ENCODE data around the gene RGS5.

DNA sequence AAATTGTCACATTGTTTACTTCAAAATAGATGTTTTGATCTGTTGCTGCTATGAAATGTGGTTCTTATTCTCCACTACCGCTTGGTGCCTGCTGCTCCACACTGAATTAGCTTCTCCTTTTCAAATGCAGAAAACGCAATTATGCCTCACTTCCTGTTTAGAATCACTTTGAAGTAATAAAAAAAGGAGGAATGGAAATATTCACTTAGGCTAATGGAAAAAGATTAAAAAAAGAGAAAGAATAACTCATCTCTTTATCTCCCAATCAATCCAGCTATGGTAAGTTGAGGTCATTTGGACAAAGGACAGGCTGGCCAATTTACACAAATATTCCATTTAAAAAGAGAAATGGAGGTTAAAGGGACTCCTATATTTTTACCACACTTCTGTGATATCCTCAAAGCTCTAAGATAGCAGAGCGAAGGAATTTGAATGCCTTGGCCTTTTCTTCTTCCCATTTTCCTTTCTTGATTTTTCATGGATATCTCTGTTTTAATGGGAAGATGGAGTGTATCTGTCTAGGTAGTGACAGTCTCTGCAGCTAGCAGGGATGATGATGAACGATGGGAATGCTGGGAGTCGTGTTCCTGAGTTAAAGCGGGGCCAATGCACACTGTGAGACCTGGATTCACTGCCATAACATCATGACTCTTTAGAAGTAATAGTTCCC lies 35.7 kb downstream of the RGS5 start:
- TF ChIP-seq, protein P1, sequence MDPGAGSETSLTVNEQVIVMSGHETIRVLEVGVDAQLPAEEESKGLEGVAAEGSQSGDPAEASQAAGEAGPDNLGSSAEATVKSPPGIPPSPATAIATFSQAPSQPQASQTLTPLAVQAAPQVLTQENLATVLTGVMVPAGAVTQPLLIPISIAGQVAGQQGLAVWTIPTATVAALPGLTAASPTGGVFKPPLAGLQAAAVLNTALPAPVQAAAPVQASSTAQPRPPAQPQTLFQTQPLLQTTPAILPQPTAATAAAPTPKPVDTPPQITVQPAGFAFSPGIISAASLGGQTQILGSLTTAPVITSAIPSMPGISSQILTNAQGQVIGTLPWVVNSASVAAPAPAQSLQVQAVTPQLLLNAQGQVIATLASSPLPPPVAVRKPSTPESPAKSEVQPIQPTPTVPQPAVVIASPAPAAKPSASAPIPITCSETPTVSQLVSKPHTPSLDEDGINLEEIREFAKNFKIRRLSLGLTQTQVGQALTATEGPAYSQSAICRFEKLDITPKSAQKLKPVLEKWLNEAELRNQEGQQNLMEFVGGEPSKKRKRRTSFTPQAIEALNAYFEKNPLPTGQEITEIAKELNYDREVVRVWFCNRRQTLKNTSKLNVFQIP (CRISPR knock-in tag; IDR thresholded peaks at IDR 0.05; ENCODE audit: borderline replicate concordance, low read depth): no peak
- TF ChIP-seq, protein P2, sequence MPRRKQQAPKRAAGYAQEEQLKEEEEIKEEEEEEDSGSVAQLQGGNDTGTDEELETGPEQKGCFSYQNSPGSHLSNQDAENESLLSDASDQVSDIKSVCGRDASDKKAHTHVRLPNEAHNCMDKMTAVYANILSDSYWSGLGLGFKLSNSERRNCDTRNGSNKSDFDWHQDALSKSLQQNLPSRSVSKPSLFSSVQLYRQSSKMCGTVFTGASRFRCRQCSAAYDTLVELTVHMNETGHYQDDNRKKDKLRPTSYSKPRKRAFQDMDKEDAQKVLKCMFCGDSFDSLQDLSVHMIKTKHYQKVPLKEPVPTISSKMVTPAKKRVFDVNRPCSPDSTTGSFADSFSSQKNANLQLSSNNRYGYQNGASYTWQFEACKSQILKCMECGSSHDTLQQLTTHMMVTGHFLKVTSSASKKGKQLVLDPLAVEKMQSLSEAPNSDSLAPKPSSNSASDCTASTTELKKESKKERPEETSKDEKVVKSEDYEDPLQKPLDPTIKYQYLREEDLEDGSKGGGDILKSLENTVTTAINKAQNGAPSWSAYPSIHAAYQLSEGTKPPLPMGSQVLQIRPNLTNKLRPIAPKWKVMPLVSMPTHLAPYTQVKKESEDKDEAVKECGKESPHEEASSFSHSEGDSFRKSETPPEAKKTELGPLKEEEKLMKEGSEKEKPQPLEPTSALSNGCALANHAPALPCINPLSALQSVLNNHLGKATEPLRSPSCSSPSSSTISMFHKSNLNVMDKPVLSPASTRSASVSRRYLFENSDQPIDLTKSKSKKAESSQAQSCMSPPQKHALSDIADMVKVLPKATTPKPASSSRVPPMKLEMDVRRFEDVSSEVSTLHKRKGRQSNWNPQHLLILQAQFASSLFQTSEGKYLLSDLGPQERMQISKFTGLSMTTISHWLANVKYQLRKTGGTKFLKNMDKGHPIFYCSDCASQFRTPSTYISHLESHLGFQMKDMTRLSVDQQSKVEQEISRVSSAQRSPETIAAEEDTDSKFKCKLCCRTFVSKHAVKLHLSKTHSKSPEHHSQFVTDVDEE (CRISPR knock-in tag; IDR thresholded peaks at IDR 0.05): peak; percentile 85
- TF ChIP-seq ZNF70 (CRISPR knock-in tag; IDR thresholded peaks at IDR 0.05): peak; percentile 48; the same call in 1 of the 2 replicates

Measured in SK-N-SH treated with all-trans-retinoic acid at 6 μM for 48 hours (cell line).